HG02610 (cell line): ENCODE measurements around the gene FBXL19.
"Not testable (repeated sequence)": the region's sequence is repeated elsewhere in the genome, so short reads cannot be mapped to it uniquely, and the experiment has no call there.

Experiments used
- ATAC-seq: cut with Tn5 transposase; IDR thresholded peaks from one replicate; pipeline ENCODE4 v1.9.1; 2021; ENCODE audit warnings: mild to moderate bottlenecking, moderate library complexity; ENCODE audit not compliant: unreplicated experiment

FBXL19 gene

GRCh38 chr16:30923554-30924075 lies at the start of gene FBXL19:
FBXL19 (plus strand) TSS chr16:30923572; CDS start chr16:30925755, 2,183 bp downstream.
- ATAC-seq = no peak

- no peak for ATAC-seq
Observed at GRCh38 chr16:30874244-30874820, 49.0 kb upstream of the FBXL19 start.

GRCh38 chr16:30874821-30875717 lies 48.3 kb upstream of the FBXL19 start:
- peak; percentile 68 for ATAC-seq

GRCh38 chr16:30875871-30876801 lies 47.2 kb upstream of the FBXL19 start:
- ATAC-seq = peak; percentile 32

- no peak for ATAC-seq
Observed at GRCh38 chr16:30876867-30877266, 46.5 kb upstream of the FBXL19 start.

GRCh38 chr16:30882429-30883310 lies 40.7 kb upstream of the FBXL19 start:
- ATAC-seq = no peak

GRCh38 chr16:30884760-30885159 lies 38.6 kb upstream of the FBXL19 start:
- ATAC-seq = no peak

- ATAC-seq = no peak
Observed at GRCh38 chr16:30885196-30885595, 38.2 kb upstream of the FBXL19 start.

GRCh38 chr16:30886145-30886544 lies 37.2 kb upstream of the FBXL19 start:
- ATAC-seq = no peak

GRCh38 chr16:30887927-30888326 lies 35.4 kb upstream of the FBXL19 start:
- ATAC-seq = no peak

GRCh38 chr16:30888856-30889499 lies 34.4 kb upstream of the FBXL19 start:
- no peak for ATAC-seq

GRCh38 chr16:30889721-30890120 lies 33.7 kb upstream of the FBXL19 start:
- ATAC-seq = no peak

- not testable (repeated sequence) for ATAC-seq
Observed at GRCh38 chr16:30891043-30891823, 32.1 kb upstream of the FBXL19 start.

GRCh38 chr16:30892670-30893416 lies 30.5 kb upstream of the FBXL19 start:
- no peak for ATAC-seq

GRCh38 chr16:30893417-30893743 lies 30.0 kb upstream of the FBXL19 start:
- ATAC-seq = no peak

- ATAC-seq = peak; percentile 71
Observed at GRCh38 chr16:30893744-30894539, 29.4 kb upstream of the FBXL19 start, which contains the start of gene BCL7C. BCL7C (minus strand) TSS chr16:30894077; CDS start chr16:30893944, 133 bp downstream.
